SKM-1 treated with dmso at 0.1 percent for 144 hours (cell line): Measurements from ENCODE around the gene COMT.

ENCODE experiments used
- DNase-seq: peaks from one replicate; lab custom pipeline; 2025; ENCODE audit not compliant: unreplicated experiment; lab: John Stamatoyannopoulos, UW

COMT gene

DNA sequence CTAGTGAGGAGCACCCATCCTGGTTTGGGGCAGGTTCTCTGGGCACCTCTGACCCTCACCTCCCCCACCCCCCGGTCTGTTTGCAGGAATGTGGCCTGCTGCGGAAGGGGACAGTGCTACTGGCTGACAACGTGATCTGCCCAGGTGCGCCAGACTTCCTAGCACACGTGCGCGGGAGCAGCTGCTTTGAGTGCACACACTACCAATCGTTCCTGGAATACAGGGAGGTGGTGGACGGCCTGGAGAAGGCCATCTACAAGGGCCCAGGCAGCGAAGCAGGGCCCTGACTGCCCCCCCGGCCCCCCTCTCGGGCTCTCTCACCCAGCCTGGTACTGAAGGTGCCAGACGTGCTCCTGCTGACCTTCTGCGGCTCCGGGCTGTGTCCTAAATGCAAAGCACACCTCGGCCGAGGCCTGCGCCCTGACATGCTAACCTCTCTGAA lies 26.9 kb downstream of the COMT start:
- DNase-seq, result no peak

DNA sequence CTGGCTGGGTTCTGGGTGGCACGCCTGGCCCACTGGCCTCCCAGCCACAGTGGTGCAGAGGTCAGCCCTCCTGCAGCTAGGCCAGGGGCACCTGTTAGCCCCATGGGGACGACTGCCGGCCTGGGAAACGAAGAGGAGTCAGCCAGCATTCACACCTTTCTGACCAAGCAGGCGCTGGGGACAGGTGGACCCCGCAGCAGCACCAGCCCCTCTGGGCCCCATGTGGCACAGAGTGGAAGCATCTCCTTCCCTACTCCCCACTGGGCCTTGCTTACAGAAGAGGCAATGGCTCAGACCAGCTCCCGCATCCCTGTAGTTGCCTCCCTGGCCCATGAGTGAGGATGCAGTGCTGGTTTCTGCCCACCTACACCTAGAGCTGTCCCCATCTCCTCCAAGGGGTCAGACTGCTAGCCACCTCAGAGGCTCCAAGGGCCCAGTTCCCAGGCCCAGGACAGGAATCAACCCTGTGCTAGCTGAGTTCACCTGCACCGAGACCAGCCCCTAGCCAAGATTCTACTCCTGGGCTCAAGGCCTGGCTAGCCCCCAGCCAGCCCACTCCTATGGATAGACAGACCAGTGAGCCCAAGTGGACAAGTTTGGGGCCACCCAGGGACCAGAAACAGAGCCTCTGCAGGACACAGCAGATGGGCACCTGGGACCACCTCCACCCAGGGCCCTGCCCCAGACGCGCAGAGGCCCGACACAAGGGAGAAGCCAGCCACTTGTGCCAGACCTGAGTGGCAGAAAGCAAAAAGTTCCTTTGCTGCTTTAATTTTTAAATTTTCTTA lies 27.8 kb downstream of the COMT start:
- no peak for DNase-seq

GRCh38 chr22:19970031-19970478 lies 28.5 kb downstream of the COMT start:
- DNase-seq, result no peak

DNA sequence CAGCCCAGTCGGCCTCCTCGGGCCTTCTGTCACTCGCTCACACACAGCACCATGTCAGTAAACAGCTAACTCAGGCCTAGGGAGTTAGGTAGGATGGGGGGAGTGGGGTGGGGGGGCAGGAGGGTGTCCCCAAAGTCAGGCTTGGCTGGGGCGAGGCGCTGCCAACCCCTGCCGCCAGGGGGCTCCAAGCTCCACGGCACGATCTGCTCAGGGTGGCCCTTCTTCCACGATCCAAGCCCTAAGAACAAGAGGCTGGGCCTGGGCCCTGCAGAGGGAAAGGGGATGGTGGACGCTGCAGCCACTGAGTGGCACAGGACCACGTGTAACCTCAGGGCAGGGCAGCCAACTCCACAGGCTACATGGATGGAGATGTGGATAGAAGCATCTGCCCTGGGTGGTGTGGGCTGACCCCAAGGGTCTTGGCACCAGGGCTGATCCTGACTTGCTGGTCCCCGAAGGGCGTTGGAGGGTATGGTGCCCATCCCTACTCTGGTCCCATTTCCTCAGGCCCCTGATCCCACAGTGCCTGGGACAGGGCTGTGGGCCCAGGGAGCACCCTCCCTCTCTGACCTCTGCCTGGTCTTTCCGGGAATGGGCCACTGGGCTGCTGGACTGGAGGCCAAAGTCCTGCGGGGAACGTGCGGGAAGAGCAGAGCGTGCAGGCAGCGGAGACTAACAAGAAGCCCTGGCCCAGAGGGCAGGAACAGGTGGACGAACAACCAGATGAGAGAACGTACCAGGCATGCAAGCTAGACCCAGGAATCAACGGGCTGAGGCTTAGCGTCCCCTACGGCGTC lies 29.1 kb downstream of the COMT start:
- DNase-seq, result peak; percentile 36

GRCh38 chr22:19971276-19972124 lies 29.9 kb downstream of the COMT start:
- no peak for DNase-seq

- no peak for DNase-seq
Observed at GRCh38 chr22:19972251-19972650, 30.7 kb downstream of the COMT start.

DNA sequence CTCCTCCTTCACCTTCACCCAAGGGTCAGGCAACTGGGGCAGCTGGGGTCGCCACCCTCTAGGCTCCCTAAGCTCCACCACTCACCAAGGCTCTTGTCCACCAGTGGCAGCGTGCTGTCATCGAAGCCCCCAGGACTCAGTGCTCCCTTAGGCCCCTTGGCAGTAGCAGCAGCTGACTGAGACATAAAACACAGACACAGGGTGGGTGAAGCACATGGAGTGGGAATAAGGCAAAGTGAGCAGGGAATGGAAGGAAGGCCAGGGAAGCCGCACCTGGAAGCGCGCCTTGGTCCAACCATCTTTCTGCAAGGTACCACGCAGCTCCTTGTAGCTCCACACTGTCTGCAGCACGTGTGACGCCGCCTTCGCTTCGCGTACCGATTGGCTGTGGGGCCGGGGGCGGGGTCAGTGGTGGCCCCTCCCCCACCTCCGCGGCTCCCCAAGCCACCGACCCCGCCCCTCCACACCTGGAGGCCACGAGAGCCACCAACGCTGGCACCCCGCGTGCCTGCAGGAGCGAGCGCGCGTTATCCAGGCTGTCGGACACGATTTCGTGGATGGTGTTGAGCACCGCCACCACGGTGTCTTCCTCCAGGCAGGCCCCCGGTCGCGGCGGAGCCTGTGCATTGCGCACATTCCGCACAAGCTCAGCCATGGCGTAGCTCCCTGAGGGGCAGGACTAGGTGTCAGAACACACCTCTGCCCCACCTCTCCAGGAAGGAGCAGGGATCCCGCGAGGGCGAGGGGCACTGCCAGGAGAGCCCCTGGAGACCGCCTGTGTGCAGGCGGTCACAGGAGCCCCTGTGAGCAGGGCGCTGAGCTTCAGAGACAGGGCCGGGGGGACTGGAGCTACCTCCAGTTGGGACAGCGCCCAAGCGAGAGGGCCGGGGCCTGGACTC lies 31.3 kb downstream of the COMT start:
- no peak for DNase-seq

DNA sequence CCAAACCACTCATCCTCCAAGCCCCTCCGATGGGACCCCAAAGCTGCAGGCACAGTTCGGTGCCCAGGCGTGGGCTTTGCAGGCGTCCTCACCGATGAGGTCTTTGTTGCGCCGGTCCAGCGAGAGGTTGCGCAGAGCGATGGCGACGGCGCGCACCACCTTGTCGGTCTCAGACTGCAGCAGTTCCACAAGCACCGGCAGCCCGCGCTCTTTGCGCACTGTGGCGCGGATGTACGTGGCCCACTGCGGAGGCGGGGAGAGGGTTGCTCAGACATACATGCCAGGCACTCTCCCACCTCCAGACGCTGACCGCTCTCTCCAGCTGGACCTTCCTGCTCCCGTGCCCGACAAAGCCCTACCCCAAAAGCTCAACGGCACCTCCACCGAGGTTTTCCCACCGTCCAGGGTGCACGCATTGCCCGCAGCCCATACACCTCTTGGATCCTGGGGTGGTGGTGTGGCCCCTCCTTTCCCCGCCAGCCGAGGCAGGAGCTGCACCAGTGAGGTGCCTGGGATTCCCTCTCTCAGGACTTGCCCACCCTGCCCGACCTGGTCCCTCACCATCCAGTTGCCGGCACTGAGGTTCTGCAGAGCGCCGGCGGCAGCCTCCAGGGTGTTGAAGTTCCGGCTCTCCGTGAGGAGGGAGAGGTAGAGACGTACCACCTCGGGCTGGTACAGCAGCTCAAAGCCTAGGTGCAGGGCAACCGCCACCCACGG lies 32.1 kb downstream of the COMT start:
- DNase-seq, result no peak

- no peak for DNase-seq
Observed at GRCh38 chr22:19974268-19974861, 32.8 kb downstream of the COMT start.

- DNase-seq, result no peak
Observed at GRCh38 chr22:19974935-19975706, 33.5 kb downstream of the COMT start.

DNA sequence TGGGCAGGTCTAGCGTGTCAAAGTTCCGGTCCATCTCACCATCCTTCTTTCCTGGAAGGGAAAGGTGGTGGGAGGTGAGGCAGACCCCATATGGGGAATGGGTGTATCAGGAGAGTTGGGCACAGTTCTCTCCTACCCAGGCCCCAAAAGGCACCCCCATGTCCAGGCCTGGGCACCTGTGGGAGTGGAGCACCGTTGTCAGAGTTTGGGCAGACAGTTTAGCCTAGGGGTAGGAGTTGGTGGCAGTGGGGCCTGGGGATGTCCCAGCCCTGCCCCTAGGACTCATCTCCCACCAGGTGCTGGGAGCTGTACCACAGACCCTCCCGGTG lies 34.1 kb downstream of the COMT start:
- no peak for DNase-seq

GRCh38 chr22:19976671-19977070 lies 35.1 kb downstream of the COMT start:
- no peak for DNase-seq

GRCh38 chr22:19977296-19978243 lies 36.0 kb downstream of the COMT start:
- DNase-seq, result no peak

DNA sequence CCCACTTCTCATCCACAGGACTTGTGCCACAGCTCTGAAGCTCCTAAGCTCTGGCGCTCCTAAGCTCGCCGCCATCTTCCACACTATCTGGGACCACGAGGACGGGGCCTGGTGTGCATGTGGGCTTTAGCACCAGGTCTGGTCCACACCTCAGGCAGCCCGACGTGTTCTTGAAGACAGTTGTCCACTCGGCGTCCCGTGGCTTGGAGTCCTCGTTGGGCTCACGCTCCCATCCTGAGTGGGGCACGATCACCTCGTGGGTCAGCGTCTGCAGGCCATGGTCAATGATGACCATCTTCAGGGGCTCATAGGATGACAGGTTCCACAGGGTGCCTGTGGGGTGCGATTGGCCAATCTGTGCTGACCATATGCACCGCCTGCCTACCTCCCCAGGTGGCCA lies 37.2 kb downstream of the COMT start:
- no peak for DNase-seq

- DNase-seq, result no peak
Observed at GRCh38 chr22:19979712-19980493, 38.3 kb downstream of the COMT start.

GRCh38 chr22:19980766-19981165 lies 39.2 kb downstream of the COMT start:
- no peak for DNase-seq
